ENCODE measurements around the gene CCDC57. TPM values are rescaled to one million over a fixed set of nuclear protein-coding genes. Genes with fewer than 3 reads are reported as not detected.
A peak's percentile ranks its signal among the peaks of the same experiment; 100 is the strongest.

CCDC57 gene
- total and polyA plus RNA-seq, 9 of the 15 experiments (the other 6 are each of a cell fraction or from before 2014, with no cell fraction given), result 0.83 to 36.2 (median 13.6) TPM

GRCh38 chr17:82097184-82097918, 115.3 kb downstream of the CCDC57 start (continued):
- TF ChIP-seq ZBTB33 (CRISPR knock-in tag; IDR thresholded peaks at IDR 0.05), result 0 out of 2 replicates have a peak, but pooled peaks have one; percentile 14
- peak; percentile 20; the same call in 1 of the 2 replicates for TF ChIP-seq ZBTB1 (CRISPR knock-in tag; IDR thresholded peaks at IDR 0.05; ENCODE audit: borderline replicate concordance, low read depth)
- TF ChIP-seq THAP7 (CRISPR knock-in tag; IDR thresholded peaks at IDR 0.05), result 0 out of 2 replicates have a peak, but pooled peaks have one; percentile 8
- peak; percentile 71; the same call in 1 of the 2 replicates for TF ChIP-seq NR3C1 (CRISPR knock-in tag; IDR thresholded peaks at IDR 0.05)
- TF ChIP-seq NFATC3 (IDR thresholded peaks at IDR 0.05), result no peak
- peak; percentile 32 for TF ChIP-seq CHD1 (IDR thresholded peaks at IDR 0.05; ENCODE audit: low read length)
- peak; percentile 93 for TF ChIP-seq HNRNPL (IDR thresholded peaks at IDR 0.05; ENCODE audit: low read depth, low read length)
- TF ChIP-seq PRPF4 (IDR thresholded peaks at IDR 0.05; ENCODE audit: insufficient read depth, low read depth, low read length, poor library complexity, severe bottlenecking), result peak; percentile 80
- TF ChIP-seq SRF (CRISPR knock-in tag; IDR thresholded peaks at IDR 0.05), result peak in 1 of 2 experiments; percentile 40; a peak in 1 of 4 replicates
- peak; percentile 40; the same call in 1 of the 2 replicates for TF ChIP-seq CXXC5 (CRISPR knock-in tag; IDR thresholded peaks at IDR 0.05)
- no peak for TF ChIP-seq RBM39 (optimal IDR thresholded peaks at IDR 0.05; ENCODE audit: low read depth, low read length)
- peak; percentile 23; the same call in 1 of the 2 replicates for TF ChIP-seq RB1 (IDR thresholded peaks at IDR 0.05; ENCODE audit: low read depth)
- peak in 1 of 2 experiments; percentile 9; a peak in 1 of 4 replicates for TF ChIP-seq TEAD1 (CRISPR knock-in tag; IDR thresholded peaks at IDR 0.05)
- TF ChIP-seq, protein P1, sequence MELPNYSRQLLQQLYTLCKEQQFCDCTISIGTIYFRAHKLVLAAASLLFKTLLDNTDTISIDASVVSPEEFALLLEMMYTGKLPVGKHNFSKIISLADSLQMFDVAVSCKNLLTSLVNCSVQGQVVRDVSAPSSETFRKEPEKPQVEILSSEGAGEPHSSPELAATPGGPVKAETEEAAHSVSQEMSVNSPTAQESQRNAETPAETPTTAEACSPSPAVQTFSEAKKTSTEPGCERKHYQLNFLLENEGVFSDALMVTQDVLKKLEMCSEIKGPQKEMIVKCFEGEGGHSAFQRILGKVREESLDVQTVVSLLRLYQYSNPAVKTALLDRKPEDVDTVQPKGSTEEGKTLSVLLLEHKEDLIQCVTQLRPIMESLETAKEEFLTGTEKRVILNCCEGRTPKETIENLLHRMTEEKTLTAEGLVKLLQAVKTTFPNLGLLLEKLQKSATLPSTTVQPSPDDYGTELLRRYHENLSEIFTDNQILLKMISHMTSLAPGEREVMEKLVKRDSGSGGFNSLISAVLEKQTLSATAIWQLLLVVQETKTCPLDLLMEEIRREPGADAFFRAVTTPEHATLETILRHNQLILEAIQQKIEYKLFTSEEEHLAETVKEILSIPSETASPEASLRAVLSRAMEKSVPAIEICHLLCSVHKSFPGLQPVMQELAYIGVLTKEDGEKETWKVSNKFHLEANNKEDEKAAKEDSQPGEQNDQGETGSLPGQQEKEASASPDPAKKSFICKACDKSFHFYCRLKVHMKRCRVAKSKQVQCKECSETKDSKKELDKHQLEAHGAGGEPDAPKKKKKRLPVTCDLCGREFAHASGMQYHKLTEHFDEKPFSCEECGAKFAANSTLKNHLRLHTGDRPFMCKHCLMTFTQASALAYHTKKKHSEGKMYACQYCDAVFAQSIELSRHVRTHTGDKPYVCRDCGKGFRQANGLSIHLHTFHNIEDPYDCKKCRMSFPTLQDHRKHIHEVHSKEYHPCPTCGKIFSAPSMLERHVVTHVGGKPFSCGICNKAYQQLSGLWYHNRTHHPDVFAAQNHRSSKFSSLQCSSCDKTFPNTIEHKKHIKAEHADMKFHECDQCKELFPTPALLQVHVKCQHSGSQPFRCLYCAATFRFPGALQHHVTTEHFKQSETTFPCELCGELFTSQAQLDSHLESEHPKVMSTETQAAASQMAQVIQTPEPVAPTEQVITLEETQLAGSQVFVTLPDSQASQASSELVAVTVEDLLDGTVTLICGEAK (IDR thresholded peaks at IDR 0.05), result no peak
- TF ChIP-seq, protein P1 (CRISPR knock-in tag; IDR thresholded peaks at IDR 0.05), result no peak
